Activated T-helper 17 cell treated with anti-CD3 and anti-CD28 coated beads, Interleukin-2, amount 50 U/mL, for 72 hours (primary cell): ENCODE data around the gene FOXP4. TPM values are rescaled to one million over a fixed set of nuclear protein-coding genes. Genes with fewer than 3 reads are reported as not detected.

Experiments used
- ATAC-seq: fragments of 150-1000 bp; cut with Tn5 transposase; replicated peaks from 2 replicates; pipeline ENCODE4 v1.10.0; 2021; ENCODE audit warnings: mild to moderate bottlenecking, moderate library complexity
- H3K27ac Mint-ChIP-seq: one replicate; pipeline ENCODE4 v1.8.0; 2022; ENCODE audit warnings: mixed read lengths
- H3K27me3 Mint-ChIP-seq: one replicate; pipeline ENCODE4 v1.8.0; 2022; ENCODE audit warnings: mixed read lengths
- H3K36me3 Mint-ChIP-seq: one replicate; pipeline ENCODE4 v1.8.0; 2022; ENCODE audit warnings: low read depth, mild to moderate bottlenecking, mixed read lengths
- H3K4me1 Mint-ChIP-seq: one replicate; pipeline ENCODE4 v1.8.0; 2022; ENCODE audit warnings: mixed read lengths
- H3K4me3 Mint-ChIP-seq: one replicate; pipeline ENCODE4 v1.8.0; 2022; ENCODE audit warnings: mild to moderate bottlenecking, mixed read lengths
- H3K9me3 Mint-ChIP-seq: one replicate; pipeline ENCODE4 v1.8.0; 2022; ENCODE audit warnings: mixed read lengths
- total RNA-seq, 2 donors: library from RNA; stranded (reverse); gene quantifications; one replicate each; pipeline ENCODE4 v1.2.3, GENCODE V29; 2022

The FOXP4 gene
- total RNA-seq, 2 donors from 2014 or later: 8.7 to 11.6 TPM

DNA sequence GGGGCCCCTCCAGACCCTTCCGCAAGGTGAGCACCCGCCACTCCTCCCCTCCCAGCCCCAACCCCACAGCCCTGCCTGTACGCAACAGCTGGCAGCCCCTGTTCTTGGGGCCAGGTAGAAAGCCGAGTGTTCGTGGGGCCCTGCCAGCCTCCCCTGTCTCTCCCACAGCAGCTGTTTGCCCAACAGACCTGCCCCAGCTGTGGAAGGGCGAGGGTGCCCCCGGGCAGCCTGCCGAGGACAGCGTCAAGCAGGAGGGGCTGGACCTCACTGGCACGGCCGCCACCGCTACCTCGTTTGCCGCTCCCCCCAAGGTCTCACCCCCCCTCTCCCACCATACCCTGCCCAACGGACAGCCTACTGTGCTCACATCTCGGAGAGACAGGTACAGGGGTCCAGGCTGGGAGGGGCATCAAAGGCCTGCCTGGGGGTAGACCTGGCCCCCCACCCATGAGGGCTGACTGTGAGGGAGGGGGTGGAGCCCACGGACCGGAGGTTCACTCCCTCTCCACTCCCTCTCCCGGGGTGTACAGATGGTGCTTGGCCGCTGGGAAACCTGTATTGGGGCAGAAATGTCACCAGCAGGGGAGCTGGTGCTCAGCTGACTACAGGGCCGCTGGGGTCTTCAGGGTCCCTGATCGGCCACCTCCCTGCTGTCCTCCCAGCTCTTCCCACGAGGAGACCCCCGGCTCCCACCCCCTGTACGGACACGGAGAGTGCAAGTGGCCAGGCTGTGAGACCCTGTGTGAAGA lies 41.1 kb downstream of the FOXP4 start:
- Mint-ChIP-seq H3K4me3 (no peak overlapping the region), H3K9me3 (no peaks in the 10 kb centered on the region), H3K36me3 (no peaks in the 10 kb centered on the region), H3K27me3 (no peaks in the 10 kb centered on the region), H3K4me1 (no peaks in the 10 kb centered on the region), H3K27ac (no peak overlapping the region)
- no peak for ATAC-seq

DNA sequence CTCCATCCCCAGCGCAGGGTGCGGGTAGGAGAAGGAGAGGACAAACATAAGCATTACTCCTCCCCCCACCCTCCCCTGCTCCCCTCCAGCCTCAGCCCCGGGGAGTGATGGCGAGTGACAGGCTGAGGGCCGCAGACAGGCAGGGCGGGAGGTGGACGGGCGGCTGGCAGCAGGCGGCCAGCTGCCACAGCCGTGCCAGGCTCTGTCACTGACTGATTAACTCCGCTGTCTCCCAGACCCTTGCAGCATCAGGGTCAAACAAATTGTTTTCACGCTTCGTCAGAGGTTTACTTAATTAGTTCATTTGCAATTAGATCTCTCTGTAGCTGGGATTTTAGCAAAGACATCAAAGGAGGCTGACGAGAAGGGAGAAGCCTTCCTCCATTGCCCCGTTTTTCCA lies 41.9 kb downstream of the FOXP4 start:
- Mint-ChIP-seq H3K27ac (no peak overlapping the region), H3K9me3 (no peaks in the 10 kb centered on the region), H3K36me3 (no peaks in the 10 kb centered on the region), H3K27me3 (no peaks in the 10 kb centered on the region), H3K4me1 (no peaks in the 10 kb centered on the region), H3K4me3 (no peak overlapping the region)
- no peak for ATAC-seq

DNA sequence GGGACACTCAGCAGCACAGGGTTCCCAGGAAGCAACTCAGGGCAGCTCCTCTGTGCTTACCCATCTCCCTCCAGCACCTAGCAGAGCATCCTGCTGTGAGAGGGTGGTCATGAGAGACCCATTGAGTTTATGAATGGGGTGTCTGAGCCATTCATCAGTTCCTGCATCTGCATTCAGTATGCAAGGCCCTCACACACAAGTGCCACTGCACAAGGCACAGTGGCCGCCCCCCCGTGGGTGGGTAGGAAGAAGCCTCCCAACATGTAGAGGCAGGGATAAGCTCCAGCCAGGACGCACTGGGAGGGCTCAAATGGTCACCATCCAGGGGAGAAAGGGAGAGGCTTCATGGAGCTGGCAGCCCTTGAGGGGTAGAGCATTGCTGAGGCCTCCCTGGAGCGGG lies 43.0 kb downstream of the FOXP4 start:
- no peaks in the 10 kb centered on the region for H3K4me1 Mint-ChIP-seq
- H3K9me3 Mint-ChIP-seq: no peaks in the 10 kb centered on the region
- ATAC-seq: no peak
- H3K36me3 Mint-ChIP-seq: no peaks in the 10 kb centered on the region
- H3K27ac Mint-ChIP-seq: no peak overlapping the region
- no peak overlapping the region for H3K4me3 Mint-ChIP-seq
- no peaks in the 10 kb centered on the region for H3K27me3 Mint-ChIP-seq

DNA sequence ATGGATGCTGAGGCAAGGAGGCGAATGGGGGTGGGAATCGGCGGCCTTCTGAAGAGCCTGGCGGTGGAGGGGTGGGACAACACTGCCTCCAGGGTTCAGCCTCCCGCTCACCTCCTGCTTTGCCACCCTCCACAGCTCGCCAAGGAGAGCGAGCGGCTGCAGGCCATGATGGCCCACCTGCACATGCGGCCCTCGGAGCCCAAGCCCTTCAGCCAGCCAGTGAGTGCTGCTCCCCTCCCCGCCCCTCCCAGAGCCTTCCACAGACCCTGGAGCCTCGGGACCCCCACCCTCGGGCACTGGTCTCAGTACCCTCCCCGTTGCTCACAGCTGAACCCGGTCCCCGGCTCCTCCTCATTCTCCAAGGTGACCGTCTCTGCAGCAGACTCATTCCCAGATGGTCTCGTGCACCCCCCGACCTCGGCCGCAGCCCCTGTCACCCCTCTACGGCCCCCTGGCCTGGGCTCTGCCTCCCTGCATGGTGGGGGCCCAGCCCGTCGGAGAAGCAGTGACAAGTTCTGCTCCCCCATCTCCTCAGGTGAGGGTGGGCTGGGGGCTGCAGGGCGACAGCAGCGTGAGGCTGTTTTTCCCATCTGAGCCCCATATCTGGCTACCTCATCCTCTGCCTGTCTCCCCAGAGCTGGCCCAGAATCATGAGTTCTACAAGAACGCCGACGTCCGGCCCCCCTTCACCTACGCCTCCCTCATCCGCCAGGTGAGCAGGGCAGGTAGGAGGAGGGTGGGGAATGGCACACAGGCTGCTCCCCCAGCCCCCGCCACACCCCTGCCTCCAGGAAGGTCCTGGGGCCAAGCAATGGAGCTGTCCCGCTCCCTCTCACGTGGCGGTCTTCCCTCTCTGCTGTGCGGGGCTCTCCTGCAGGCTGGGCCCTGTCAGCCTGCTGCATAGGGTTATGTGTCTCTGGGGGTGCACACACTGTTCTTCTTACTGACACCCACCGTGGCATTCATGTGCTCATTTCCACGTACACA lies 43.7 kb downstream of the FOXP4 start:
- no peak overlapping the region for H3K27ac Mint-ChIP-seq

DNA sequence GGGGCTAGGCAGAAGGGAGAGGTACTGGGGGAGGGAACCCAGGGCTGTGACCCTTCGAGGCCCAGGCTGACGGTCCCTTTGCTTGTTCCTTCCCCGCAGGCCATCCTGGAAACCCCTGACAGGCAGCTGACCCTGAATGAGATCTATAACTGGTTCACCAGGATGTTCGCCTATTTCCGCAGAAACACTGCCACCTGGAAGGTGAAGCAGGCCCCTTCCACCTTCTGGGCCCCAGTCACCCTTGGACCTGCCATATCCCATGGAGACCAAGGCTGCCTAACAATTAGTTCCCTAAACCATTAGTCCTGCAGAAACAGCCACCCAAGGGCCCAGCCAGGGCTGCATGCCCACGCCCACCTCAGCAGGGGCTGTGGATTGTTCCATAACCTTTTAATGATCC lies 44.9 kb downstream of the FOXP4 start:
- Mint-ChIP-seq H3K27me3 (no peaks in the 10 kb centered on the region), H3K9me3 (no peaks in the 10 kb centered on the region), H3K27ac (no peak overlapping the region), H3K36me3 (peaks cover 8% of the 10 kb centered on the region), H3K4me3 (no peak overlapping the region), H3K4me1 (no peaks in the 10 kb centered on the region)
- ATAC-seq: no peak

More for the DNA sequence above, 43.7 kb downstream of the FOXP4 start:
- Mint-ChIP-seq H3K4me3 (no peak overlapping the region), H3K36me3 (peaks cover 4% of the 10 kb centered on the region), H3K9me3 (no peaks in the 10 kb centered on the region), H3K27me3 (no peaks in the 10 kb centered on the region), H3K4me1 (no peaks in the 10 kb centered on the region)
- no peak for ATAC-seq

DNA sequence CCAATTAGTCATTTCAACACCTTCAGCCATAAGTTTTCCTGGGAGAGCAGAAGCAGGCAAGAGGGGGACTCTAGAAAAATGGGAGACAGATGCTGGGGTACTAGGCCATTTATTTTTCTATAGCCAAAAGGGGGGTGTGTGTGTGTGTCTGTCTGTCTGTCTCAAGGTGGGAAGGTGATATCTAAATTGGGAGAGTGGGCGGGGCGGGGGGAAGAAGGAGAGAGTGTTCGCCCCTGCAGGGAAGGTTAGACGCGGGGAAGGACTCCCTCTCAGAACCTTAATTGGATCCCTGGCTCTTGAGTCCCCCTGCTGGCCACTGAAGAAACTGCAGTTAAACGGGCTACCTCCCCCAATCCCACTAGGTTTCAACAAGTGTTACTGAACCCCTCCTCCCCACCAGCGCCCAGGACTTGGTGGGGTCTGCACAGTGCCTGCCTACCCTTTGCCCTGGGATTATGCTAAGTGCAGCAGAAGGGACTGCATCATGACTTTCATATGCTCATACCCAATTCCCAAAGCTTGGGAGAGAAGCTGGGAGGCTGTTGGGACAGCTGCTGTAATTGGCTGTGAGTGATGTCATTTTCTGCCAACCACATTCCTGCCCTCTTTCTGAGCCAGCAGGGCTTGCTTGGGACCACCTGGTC lies 45.8 kb downstream of the FOXP4 start:
- Mint-ChIP-seq H3K4me1 (no peaks in the 10 kb centered on the region), H3K27me3 (no peaks in the 10 kb centered on the region), H3K27ac (no peak overlapping the region), H3K36me3 (peaks cover 15% of the 10 kb centered on the region), H3K4me3 (no peak overlapping the region), H3K9me3 (no peaks in the 10 kb centered on the region)
- ATAC-seq: peak; percentile 82

DNA sequence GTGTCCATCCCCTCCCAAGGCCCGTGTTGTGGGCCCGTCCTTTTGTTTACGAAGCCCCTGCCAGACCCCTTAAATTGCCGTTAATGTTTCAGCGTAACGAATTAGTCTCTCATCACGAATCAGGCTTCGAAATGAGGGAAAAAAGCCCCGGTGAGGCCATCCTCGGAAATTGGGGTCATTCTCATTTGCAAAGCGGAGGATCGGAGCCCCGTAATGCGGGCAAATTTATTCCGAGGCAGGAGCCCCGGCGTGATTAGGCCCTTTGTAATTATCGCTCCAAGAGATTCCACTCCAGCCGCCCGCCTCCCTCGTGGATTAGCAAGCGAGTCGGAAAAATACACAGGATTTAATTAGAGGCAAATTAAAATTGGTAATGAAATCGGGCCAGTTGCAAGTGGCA lies 47.2 kb downstream of the FOXP4 start:
- Mint-ChIP-seq H3K27ac (no peak overlapping the region), H3K36me3 (peaks cover 19% of the 10 kb centered on the region), H3K4me3 (no peak overlapping the region), H3K9me3 (no peaks in the 10 kb centered on the region), H3K4me1 (no peaks in the 10 kb centered on the region), H3K27me3 (no peaks in the 10 kb centered on the region)
- no peak for ATAC-seq

DNA sequence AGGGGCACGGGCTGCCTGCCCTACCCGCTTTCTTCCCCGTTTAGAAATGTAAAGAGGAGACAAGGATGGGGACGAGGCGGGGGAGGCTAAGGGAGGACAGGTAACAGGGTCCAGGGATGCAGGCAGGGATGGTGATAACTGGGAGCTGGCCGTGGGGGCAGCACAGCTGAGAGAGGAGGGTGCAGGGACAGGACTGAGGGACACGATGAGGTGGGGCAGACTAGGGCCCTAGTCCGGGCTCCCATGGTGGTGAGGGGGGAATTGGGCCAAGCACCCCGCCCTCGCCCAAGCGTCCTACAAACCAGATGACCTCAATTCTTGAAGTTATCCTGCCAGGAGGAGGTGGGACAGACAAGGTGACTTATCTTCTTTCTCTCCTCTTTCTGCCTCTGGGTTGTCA lies 47.7 kb downstream of the FOXP4 start:
- H3K27ac Mint-ChIP-seq: no peak overlapping the region
- H3K4me1 Mint-ChIP-seq: no peaks in the 10 kb centered on the region
- H3K4me3 Mint-ChIP-seq: no peak overlapping the region
- H3K27me3 Mint-ChIP-seq: no peaks in the 10 kb centered on the region
- no peak for ATAC-seq
- H3K9me3 Mint-ChIP-seq: no peaks in the 10 kb centered on the region
- peaks cover 21% of the 10 kb centered on the region for H3K36me3 Mint-ChIP-seq

DNA sequence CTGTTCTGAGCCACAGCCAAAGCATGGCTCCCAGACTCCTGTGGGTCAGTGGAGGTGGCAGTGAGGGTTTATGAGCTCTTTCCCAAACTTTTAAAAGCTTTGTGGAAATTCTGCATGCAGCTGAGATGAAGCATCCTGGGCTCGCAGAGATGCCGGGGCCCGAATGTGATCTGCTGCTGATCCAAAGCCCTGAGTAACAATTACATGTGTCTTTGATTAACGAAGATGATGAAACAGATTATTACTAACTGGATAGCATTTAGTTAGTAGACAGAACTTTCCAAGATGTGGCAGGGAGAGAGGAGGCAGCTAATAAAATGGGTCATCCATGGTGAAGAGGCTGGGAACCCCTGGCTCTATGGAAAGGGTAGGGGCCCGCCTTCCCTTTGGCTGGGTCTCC lies 48.1 kb downstream of the FOXP4 start:
- Mint-ChIP-seq H3K9me3 (no peaks in the 10 kb centered on the region), H3K4me3 (no peak overlapping the region), H3K36me3 (peaks cover 21% of the 10 kb centered on the region), H3K4me1 (no peaks in the 10 kb centered on the region), H3K27me3 (no peaks in the 10 kb centered on the region), H3K27ac (no peak overlapping the region)
- ATAC-seq: no peak

DNA sequence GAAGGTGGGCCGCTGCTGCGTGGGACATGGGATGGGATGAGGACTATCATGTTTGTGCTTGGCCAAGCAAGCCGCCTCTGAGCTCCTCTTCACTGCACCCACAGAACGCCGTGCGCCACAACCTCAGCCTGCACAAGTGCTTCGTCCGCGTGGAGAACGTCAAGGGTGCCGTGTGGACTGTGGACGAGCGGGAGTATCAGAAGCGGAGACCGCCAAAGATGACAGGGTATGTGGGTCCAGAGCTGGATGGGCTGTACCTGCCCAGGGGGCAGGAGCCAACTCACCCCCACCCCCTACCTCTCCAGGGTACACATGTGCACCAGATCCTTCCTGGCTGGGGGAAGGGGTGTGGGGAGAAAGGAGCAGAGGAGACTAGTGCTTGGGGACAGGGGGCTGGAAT lies 48.6 kb downstream of the FOXP4 start:
- Mint-ChIP-seq H3K4me3 (no peak overlapping the region), H3K9me3 (no peaks in the 10 kb centered on the region), H3K36me3 (peaks cover 21% of the 10 kb centered on the region), H3K27ac (no peak overlapping the region), H3K27me3 (no peaks in the 10 kb centered on the region), H3K4me1 (no peaks in the 10 kb centered on the region)
- no peak for ATAC-seq

DNA sequence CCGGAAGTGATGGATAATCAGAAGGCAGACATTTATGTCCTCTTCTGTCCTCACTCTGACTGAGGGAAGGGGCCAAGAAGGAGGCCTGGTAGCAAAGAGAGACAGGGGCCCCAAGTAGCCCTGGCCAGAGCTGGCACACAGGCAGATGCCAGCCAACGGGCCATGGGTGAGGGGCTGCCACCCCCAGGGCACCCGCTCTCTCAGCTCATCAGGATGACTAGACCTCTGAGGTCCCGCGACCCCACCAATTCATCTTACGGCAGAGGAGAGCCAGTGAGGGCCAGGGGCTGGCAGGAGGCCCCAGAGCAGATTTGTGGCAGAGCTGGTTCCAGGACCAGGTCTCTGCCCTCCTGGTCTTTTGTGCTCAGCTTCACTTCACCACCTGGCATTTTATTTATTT lies 49.0 kb downstream of the FOXP4 start:
- Mint-ChIP-seq H3K4me1 (no peaks in the 10 kb centered on the region), H3K4me3 (no peak overlapping the region), H3K27ac (no peak overlapping the region), H3K36me3 (peaks cover 21% of the 10 kb centered on the region), H3K9me3 (no peaks in the 10 kb centered on the region), H3K27me3 (no peaks in the 10 kb centered on the region)
- no peak for ATAC-seq

DNA sequence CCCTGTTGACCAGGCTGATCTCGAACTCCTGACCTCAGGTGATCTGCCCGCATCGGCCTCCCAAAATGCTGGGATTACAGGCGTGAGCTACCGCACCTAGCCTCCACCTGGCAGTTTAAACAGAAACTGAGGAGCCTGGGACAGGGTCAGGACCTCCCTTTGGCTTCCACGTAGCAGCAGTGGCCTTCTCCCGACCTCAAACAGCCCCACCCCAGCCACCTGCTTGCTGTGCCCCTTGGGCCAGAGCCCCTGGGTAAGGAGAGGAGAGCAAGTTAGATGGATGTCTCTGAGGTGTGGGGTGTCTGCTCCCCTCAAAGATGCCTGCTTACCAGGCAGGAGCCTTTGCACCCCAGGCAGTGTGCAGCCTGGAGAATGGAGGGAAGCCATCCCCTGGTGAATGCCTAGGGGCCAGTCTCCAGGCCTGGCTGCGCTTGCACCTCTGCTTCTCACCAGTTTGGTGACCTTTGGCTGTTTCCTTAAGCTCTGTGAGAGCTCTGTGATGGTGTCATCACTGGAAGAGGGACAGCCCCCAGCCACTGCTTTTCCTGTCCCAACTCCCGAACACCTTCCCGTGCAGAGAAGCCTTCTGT lies 50.0 kb downstream of the FOXP4 start:
- H3K9me3 Mint-ChIP-seq: no peaks in the 10 kb centered on the region
- peaks cover 21% of the 10 kb centered on the region for H3K36me3 Mint-ChIP-seq
- H3K27me3 Mint-ChIP-seq: no peaks in the 10 kb centered on the region
- no peak overlapping the region for H3K4me3 Mint-ChIP-seq
- H3K27ac Mint-ChIP-seq: no peak overlapping the region
- H3K4me1 Mint-ChIP-seq: no peaks in the 10 kb centered on the region
- no peak for ATAC-seq

DNA sequence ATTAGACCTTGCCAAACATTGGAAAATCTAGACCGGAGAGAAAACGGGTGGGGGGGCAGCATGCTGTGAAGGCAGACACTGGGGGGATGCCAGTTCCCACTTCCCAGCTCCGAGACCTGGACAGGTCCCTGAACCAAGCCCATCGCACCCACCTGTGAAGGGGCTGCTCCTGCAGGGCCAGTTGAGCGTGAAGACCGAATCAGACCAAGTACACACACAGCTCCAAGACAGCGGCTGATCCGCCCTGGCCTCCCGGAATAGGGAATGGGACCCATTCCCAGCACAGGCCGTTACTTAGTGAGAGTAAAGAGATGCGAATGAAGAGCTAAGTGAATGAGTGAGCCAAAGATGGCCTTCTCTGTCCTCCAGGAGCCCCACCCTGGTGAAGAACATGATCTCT lies 50.6 kb downstream of the FOXP4 start:
- H3K36me3 Mint-ChIP-seq: peaks cover 21% of the 10 kb centered on the region
- no peak overlapping the region for H3K4me3 Mint-ChIP-seq
- no peak overlapping the region for H3K27ac Mint-ChIP-seq
- H3K27me3 Mint-ChIP-seq: no peaks in the 10 kb centered on the region
- H3K9me3 Mint-ChIP-seq: no peaks in the 10 kb centered on the region
- no peak for ATAC-seq
- no peaks in the 10 kb centered on the region for H3K4me1 Mint-ChIP-seq

DNA sequence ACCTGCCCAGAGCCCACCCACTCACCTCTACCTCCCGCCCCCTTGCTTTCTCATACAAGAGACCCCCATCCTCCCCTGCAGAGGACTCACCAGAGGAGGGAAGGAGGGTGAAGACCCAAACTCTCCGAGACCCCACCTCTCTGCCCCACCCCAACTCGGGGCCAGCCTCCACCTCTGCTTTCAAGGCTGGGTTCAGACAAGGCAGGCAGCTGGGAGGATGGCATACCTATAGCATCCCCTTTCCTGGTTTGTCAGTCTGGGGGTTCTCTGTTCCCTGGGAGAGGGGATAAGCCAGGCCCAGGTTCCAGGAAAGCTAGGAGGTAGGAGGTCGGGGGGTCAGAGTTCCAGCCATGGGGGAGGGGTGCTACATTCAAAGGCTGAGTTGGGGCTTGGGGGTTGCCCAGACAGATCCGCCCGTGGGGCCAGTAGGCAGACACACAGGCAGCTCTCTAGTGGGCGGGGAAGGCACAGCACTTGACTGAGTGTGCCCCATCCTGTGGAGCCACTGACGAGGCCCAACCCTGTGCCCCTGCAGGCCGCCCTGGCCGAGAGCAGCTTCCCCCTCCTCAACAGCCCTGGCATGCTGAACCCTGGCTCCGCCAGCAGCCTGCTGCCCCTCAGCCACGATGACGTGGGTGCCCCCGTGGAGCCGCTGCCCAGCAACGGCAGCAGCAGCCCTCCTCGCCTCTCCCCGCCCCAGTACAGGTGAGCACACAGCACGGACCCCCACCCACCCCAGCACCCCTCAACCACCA lies 51.2 kb downstream of the FOXP4 start:
- H3K4me1 Mint-ChIP-seq: peaks cover under 1% of the 10 kb centered on the region
- peaks cover 21% of the 10 kb centered on the region for H3K36me3 Mint-ChIP-seq
- ATAC-seq: no peak
- H3K4me3 Mint-ChIP-seq: no peak overlapping the region
- no peaks in the 10 kb centered on the region for H3K9me3 Mint-ChIP-seq
- H3K27ac Mint-ChIP-seq: no peak overlapping the region
- no peaks in the 10 kb centered on the region for H3K27me3 Mint-ChIP-seq
